Measurements from ENCODE around the gene PRPF19. TPM values are rescaled to one million over a fixed set of nuclear protein-coding genes. Genes with fewer than 3 reads are reported as not detected.

Gene PRPF19
- total RNA-seq, 1 donor from 2014 or later, result 111 TPM

DNA sequence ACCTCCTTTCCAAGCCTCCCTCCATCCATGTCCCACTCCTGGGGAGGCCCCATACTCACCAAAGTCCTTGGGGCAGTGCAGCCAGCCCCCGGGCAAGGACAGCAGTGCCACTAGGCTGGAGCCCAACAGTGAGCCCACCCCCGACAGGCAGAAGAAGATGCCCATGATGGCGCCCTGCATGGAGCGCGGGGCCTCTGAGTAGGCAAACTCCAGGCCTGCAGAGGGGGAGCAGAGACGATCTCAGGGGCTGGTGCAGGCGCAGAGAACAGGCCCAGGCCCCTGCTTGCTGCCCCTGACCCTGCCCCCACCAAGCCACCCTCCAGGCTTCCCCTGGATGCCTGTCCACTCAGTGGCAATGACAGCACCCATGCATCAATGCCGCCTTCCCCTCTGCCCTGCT is 31.4 kb upstream of the PRPF19 start:
- no peaks in the 10 kb centered on the region for H3K9me3 Mint-ChIP-seq (ENCODE audit: low read depth)
- H3K4me3 Mint-ChIP-seq (ENCODE audit: low read depth), result no peak overlapping the region
- no peak for DNase-seq (ENCODE audit: low spot score, unreplicated experiment)
- TF ChIP-seq, protein P1, sequence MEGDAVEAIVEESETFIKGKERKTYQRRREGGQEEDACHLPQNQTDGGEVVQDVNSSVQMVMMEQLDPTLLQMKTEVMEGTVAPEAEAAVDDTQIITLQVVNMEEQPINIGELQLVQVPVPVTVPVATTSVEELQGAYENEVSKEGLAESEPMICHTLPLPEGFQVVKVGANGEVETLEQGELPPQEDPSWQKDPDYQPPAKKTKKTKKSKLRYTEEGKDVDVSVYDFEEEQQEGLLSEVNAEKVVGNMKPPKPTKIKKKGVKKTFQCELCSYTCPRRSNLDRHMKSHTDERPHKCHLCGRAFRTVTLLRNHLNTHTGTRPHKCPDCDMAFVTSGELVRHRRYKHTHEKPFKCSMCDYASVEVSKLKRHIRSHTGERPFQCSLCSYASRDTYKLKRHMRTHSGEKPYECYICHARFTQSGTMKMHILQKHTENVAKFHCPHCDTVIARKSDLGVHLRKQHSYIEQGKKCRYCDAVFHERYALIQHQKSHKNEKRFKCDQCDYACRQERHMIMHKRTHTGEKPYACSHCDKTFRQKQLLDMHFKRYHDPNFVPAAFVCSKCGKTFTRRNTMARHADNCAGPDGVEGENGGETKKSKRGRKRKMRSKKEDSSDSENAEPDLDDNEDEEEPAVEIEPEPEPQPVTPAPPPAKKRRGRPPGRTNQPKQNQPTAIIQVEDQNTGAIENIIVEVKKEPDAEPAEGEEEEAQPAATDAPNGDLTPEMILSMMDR (IDR thresholded peaks at IDR 0.05; ENCODE audit: unreplicated experiment), result no peak
- peak overlapping the region; percentile 80 for H3K27ac Mint-ChIP-seq
- H3K36me3 Mint-ChIP-seq (ENCODE audit: insufficient read depth), result peaks cover 9% of the 10 kb centered on the region
- no peaks in the 10 kb centered on the region for H3K27me3 Mint-ChIP-seq
- peaks cover 7% of the 10 kb centered on the region for H3K4me1 Mint-ChIP-seq (ENCODE audit: low read depth)

DNA sequence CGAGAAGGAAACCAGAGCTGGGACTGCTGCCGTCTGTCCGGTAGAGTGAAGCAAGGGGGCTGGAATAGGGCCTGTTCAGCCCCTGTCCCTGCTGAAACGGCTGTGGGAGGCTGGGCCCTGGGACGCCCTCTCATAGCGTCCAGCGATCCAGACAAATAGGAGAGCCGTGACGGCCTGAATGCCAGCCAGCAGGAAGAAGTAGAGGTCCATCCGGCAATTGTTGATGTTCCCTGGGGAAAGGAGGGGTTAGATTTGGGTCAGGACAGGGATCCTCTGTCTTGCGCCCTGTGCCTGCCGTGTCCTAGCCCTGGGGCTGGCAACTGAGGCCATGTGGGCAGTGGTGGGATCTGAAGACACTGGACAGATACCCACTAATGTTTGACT is 30.8 kb upstream of the PRPF19 start:
- no peak for DNase-seq (ENCODE audit: low spot score, unreplicated experiment)
- Mint-ChIP-seq H3K27me3 (no peaks in the 10 kb centered on the region), H3K9me3 (ENCODE audit: low read depth) (no peaks in the 10 kb centered on the region), H3K4me3 (ENCODE audit: low read depth) (no peak overlapping the region), H3K4me1 (ENCODE audit: low read depth) (peaks cover 4% of the 10 kb centered on the region), H3K27ac (no peak overlapping the region), H3K36me3 (ENCODE audit: insufficient read depth) (peaks cover 9% of the 10 kb centered on the region)
- TF ChIP-seq, protein P1 (IDR thresholded peaks at IDR 0.05; ENCODE audit: unreplicated experiment), result no peak

DNA sequence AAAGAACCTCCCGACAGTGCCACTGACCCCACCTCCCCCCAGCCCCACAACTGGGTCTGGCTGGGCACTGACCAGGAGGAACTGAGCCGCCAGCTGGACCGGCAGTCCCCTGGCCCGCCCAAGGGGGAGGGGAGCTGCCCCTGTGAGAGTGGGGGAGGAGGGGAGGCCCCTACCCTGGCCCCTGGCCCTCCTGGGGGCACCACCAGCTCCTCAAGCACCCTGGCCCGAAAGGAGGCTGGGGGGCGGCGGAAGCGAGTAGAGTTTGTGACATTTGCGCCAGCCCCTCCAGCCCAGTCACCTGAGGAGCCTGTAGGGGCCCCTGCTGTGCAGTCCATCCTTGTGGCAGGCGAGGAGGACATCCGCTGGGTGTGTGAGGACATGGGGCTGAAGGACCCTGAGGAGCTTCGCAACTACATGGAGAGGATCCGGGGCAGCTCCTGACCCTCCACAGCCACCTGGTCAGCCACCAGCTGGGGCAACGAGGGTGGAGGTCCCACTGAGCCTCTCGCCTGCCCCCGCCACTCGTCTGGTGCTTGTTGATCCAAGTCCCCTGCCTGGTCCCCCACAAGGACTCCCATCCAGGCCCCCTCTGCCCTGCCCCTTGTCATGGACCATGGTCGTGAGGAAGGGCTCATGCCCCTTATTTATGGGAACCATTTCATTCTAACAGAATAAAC is 30.2 kb upstream of the PRPF19 start:
- Mint-ChIP-seq H3K27ac (no peak overlapping the region), H3K4me3 (ENCODE audit: low read depth) (no peak overlapping the region), H3K27me3 (no peaks in the 10 kb centered on the region), H3K9me3 (ENCODE audit: low read depth) (no peaks in the 10 kb centered on the region), H3K36me3 (ENCODE audit: insufficient read depth) (peaks cover 9% of the 10 kb centered on the region), H3K4me1 (ENCODE audit: low read depth) (peaks cover 3% of the 10 kb centered on the region)
- no peak for DNase-seq (ENCODE audit: low spot score, unreplicated experiment)
- TF ChIP-seq, protein P1 (IDR thresholded peaks at IDR 0.05; ENCODE audit: unreplicated experiment), result no peak

DNA sequence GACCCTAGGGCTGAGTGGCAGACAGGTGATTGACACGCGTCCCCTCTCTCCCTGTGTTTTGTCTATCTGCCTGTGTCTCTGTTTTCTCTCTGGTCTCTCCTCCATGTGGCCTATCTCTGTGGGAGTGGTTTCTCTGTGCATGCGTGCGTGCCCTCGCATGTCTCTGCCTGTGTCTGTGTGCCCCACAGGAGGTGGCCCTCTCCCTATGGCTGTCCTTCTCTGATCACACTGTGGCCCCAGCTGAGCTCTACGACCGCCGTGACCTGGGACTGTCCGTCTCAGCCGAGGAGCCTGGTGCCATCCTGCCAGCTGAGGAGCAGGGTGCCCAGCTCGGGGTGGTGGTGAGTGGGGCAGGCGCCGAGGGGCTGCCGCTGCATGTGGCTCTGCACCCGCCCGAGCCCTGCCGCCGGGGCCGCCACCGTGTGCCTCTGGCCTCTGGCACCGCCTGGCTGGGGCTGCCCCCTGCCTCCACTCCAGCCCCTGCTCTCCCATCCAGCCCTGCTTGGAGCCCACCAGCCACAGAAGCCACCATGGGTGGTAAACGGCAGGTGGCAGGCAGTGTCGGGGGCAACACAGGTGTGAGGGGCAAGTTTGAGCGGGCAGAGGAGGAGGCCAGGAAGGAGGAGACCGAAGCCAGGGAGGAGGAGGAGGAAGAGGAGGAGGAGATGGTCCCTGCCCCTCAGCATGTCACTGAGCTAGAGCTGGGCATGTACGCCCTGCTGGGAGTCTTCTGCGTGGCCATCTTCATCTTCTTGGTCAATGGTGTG is 29.5 kb upstream of the PRPF19 start:
- TF ChIP-seq, protein P1 (IDR thresholded peaks at IDR 0.05; ENCODE audit: unreplicated experiment), result no peak
- no peak overlapping the region for H3K27ac Mint-ChIP-seq
- no peak overlapping the region for H3K4me3 Mint-ChIP-seq (ENCODE audit: low read depth)

DNA sequence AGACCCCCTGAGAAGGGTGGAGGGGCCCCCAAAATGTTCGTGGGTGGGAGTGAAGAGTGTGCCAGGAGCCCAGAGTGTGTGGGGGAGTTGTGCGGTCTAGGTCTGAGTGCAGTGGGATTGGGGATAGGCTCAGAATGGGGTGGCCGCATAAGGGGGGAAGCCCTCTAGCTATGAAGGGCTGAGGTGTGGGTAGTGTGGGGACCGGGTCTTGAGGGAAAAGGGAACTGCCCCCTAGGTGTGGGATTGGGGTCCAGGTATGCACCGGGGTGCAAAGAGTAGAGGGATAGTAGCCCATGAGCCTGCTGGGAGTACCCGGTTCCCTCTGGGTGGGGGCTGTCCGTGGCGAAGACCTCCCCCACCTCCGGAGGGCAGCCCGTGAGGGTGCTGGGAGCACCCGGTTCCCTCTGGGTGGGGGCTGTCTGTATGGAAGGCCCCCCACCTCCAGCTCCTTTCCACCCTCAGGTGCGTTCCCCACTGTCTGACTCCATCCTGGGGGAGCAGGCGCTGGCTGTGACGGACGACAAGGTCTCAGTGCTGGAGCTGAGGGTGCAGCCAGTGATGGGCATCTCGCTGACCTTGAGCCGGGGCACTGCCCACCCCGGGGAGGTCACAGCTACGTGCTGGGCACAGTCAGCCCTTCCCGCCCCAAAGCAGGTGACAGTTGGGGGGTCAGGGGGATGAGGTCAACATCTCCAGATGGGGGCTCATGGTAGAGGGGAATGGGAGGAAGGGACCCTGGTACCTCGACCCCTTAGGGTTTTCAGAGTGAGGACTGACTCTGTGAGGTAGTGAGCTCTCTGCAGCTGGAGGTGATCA is 28.6 kb upstream of the PRPF19 start:
- H3K36me3 Mint-ChIP-seq (ENCODE audit: insufficient read depth), result peaks cover 9% of the 10 kb centered on the region

More for the DNA sequence above, 29.5 kb upstream of the PRPF19 start:
- DNase-seq (ENCODE audit: low spot score, unreplicated experiment), result no peak
- Mint-ChIP-seq H3K4me1 (ENCODE audit: low read depth) (peaks cover 3% of the 10 kb centered on the region), H3K9me3 (ENCODE audit: low read depth) (no peaks in the 10 kb centered on the region), H3K36me3 (ENCODE audit: insufficient read depth) (peaks cover 9% of the 10 kb centered on the region), H3K27me3 (no peaks in the 10 kb centered on the region)

More for the DNA sequence above, 28.6 kb upstream of the PRPF19 start:
- no peak for DNase-seq (ENCODE audit: low spot score, unreplicated experiment)
- Mint-ChIP-seq H3K27ac (no peak overlapping the region), H3K4me3 (ENCODE audit: low read depth) (no peak overlapping the region), H3K9me3 (ENCODE audit: low read depth) (no peaks in the 10 kb centered on the region), H3K27me3 (no peaks in the 10 kb centered on the region), H3K4me1 (ENCODE audit: low read depth) (peaks cover 2% of the 10 kb centered on the region)
- TF ChIP-seq, protein P1 (IDR thresholded peaks at IDR 0.05; ENCODE audit: unreplicated experiment), result no peak

All from progenitor cell of endocrine pancreas (in vitro differentiated cells).